ENCODE results near the gene KCNB1. TPM values are rescaled to one million over a fixed set of nuclear protein-coding genes. Genes with fewer than 3 reads are reported as not detected.

The KCNB1 gene
- polyA plus RNA-seq, 1 donor from 2014 or later: 3.6 TPM

DNA sequence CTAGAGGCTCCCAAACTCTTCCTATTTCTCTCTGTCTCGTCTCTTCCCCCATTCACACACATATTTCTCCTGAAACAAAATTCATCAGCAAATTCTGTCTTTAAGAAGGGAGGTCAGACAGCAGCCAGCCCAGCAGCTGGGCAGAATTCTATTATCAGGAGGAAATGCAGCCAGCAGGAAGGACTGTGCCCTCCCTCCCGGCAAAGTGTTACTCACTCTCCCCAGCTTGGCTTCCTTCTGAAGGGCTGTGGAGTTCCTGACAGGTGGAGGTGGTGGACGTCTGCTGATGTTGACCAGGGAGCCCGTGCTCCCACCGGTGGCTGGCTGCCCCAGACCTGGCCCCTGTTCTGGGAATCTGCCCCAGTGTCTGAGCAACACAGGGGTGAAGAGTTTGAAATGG, 37.3 kb downstream of the KCNB1 start:
- Histone ChIP-seq H3K4me3 (ENCODE audit: low read length) (no peak overlapping the region), H3K27me3 (ENCODE audit: insufficient read depth, low read depth, low read length) (no peaks in the 10 kb centered on the region), H3K9me3 (ENCODE audit: low read length) (no peaks in the 10 kb centered on the region), H3K9ac (ENCODE audit: low read length) (no peak overlapping the region), H3K9me2 (ENCODE audit: insufficient read depth, low read length) (no peaks in the 10 kb centered on the region), H3F3A (ENCODE audit: insufficient read depth, low read length, poor library complexity, severe bottlenecking) (no peaks in the 10 kb centered on the region), H3K27ac (ENCODE audit: low read length) (no peak overlapping the region), H3K4me2 (ENCODE audit: low read length) (no peak overlapping the region), H4K20me1 (ENCODE audit: insufficient read depth) (no peaks in the 10 kb centered on the region), H3K79me2 (replicated peaks; ENCODE audit: insufficient read depth, low read length) (no peaks in the 10 kb centered on the region), H3K36me3 (ENCODE audit: insufficient read depth, low read length) (no peaks in the 10 kb centered on the region), H2AFZ (ENCODE audit: low read depth, low read length) (no peak overlapping the region)
- TF ChIP-seq CTCF (IDR thresholded peaks at IDR 0.05; ENCODE audit: poor library complexity, severe bottlenecking) (no peak), TAF1 (IDR thresholded peaks at IDR 0.05; ENCODE audit: low read depth) (no peak), RAD21 (conservative IDR thresholded peaks at IDR 0.05) (no peak), SMC3 (conservative IDR thresholded peaks at IDR 0.05; ENCODE audit: poor library complexity) (no peak), EZH2 (IDR thresholded peaks at IDR 0.05; ENCODE audit: borderline replicate concordance, insufficient read depth, low read length, poor library complexity, severe bottlenecking) (no peak), MXI1 (conservative IDR thresholded peaks at IDR 0.05; ENCODE audit: poor library complexity, severe bottlenecking) (no peak), REST (IDR thresholded peaks at IDR 0.05; ENCODE audit: borderline replicate concordance) (no peak)

DNA sequence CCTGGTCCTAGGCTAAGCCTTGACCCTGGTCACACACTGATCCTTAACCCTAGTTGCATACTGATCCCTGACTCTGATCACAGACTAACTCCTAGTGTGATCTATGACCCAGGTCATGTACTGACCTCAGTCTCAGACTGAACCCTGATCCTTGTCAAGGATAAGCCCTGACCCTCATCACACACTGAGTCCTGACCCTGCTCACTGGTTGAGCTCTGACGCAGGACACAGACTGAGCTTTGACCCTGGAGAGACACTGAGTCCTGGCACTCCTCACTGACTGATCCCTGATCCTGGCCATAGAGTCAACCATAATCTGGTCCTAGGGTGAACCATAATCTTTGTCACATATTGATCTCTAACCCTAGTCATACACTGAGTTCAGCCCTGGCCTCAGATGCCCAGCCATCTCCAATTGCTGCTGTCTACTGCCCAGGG, 37.9 kb downstream of the KCNB1 start:
- Histone ChIP-seq H3F3A (ENCODE audit: insufficient read depth, low read length, poor library complexity, severe bottlenecking) (no peaks in the 10 kb centered on the region), H3K9ac (ENCODE audit: low read length) (no peak overlapping the region), H3K9me3 (ENCODE audit: low read length) (no peaks in the 10 kb centered on the region), H3K79me2 (replicated peaks; ENCODE audit: insufficient read depth, low read length) (no peaks in the 10 kb centered on the region), H2AFZ (ENCODE audit: low read depth, low read length) (no peak overlapping the region), H3K9me2 (ENCODE audit: insufficient read depth, low read length) (no peaks in the 10 kb centered on the region), H3K36me3 (ENCODE audit: insufficient read depth, low read length) (no peaks in the 10 kb centered on the region), H3K4me2 (ENCODE audit: low read length) (no peak overlapping the region), H3K4me3 (ENCODE audit: low read length) (no peak overlapping the region), H3K27me3 (ENCODE audit: insufficient read depth, low read depth, low read length) (no peaks in the 10 kb centered on the region), H3K27ac (ENCODE audit: low read length) (no peak overlapping the region), H4K20me1 (ENCODE audit: insufficient read depth) (no peaks in the 10 kb centered on the region)
- TF ChIP-seq POLR2AphosphoS5 (IDR thresholded peaks at IDR 0.05) (no peak), TAF1 (IDR thresholded peaks at IDR 0.05; ENCODE audit: low read depth) (no peak), SMC3 (conservative IDR thresholded peaks at IDR 0.05; ENCODE audit: poor library complexity) (no peak), REST (IDR thresholded peaks at IDR 0.05; ENCODE audit: borderline replicate concordance) (no peak), EZH2 (IDR thresholded peaks at IDR 0.05; ENCODE audit: borderline replicate concordance, insufficient read depth, low read length, poor library complexity, severe bottlenecking) (no peak), EP300 (conservative IDR thresholded peaks at IDR 0.05; ENCODE audit: poor library complexity, severe bottlenecking) (no peak), MXI1 (conservative IDR thresholded peaks at IDR 0.05; ENCODE audit: poor library complexity, severe bottlenecking) (no peak), RAD21 (conservative IDR thresholded peaks at IDR 0.05) (no peak), CTCF (IDR thresholded peaks at IDR 0.05; ENCODE audit: poor library complexity, severe bottlenecking) (no peak)
